GM23338 (cell line): Measurements from ENCODE around the gene PROC. TPM values are rescaled to one million over a fixed set of nuclear protein-coding genes. Genes with fewer than 3 reads are reported as not detected.
A peak's percentile ranks its signal among the peaks of the same experiment; 100 is the strongest.

ENCODE experiments used
- ATAC-seq: fragments of 200-7000 bp; cut with Tn5 transposase; 3 replicates; pipeline ENCODE4 v1.9.1; 2020
- DNase-seq: peaks from one replicate; pipeline ENCODE4 v3.0.0-alpha.2; 2015; ENCODE audit warnings: low spot score
- H2AFZ ChIP-seq: fragments of 200-600 bp; sonication (generic); 2 replicates; pipeline ENCODE4 v1.8.0; 2016; ENCODE audit warnings: antibody characterized with exemption, mild to moderate bottlenecking, moderate library complexity
- H3F3A ChIP-seq: fragments of 200-600 bp; sonication (generic); replicated peaks from 2 replicates; pipeline ENCODE4 v1.8.0; 2017; ENCODE audit warnings: antibody characterized with exemption, mixed run types, low read depth
- H3K27ac ChIP-seq: fragments of 200-600 bp; sonication (generic); 2 replicates; pipeline ENCODE4 v1.6.1; 2016; ENCODE audit warnings: low read depth
- H3K27me3 ChIP-seq: fragments of 200-600 bp; sonication (generic); 2 replicates; pipeline ENCODE4 v1.8.0; 2016; ENCODE audit warnings: mild to moderate bottlenecking, mixed run types, moderate library complexity; ENCODE audit not compliant: insufficient read depth
- H3K36me3 ChIP-seq: fragments of 200-600 bp; sonication (generic); 2 replicates; pipeline ENCODE4 v1.8.0; 2016; ENCODE audit warnings: mild to moderate bottlenecking; ENCODE audit not compliant: insufficient read depth
- H3K4me1 ChIP-seq: fragments of 200-600 bp; sonication (generic); 2 replicates; pipeline ENCODE4 v1.8.0; 2016; ENCODE audit warnings: mild to moderate bottlenecking, moderate library complexity; ENCODE audit not compliant: insufficient read depth
- H3K4me2 ChIP-seq: fragments of 200-600 bp; sonication (generic); 2 replicates; pipeline ENCODE4 v1.7.1; 2017; ENCODE audit warnings: mixed run types
- H3K4me3 ChIP-seq: fragments of 200-600 bp; sonication (generic); 2 replicates; pipeline ENCODE4 v1.6.1; 2016; ENCODE audit warnings: mixed run types
- H3K79me2 ChIP-seq: fragments of 200-600 bp; sonication (generic); replicated peaks from 2 replicates; pipeline ENCODE4 v1.8.0; 2017; ENCODE audit warnings: mild to moderate bottlenecking; ENCODE audit not compliant: insufficient read depth
- H3K9me2 ChIP-seq: fragments of 200-600 bp; sonication (generic); 2 replicates; pipeline ENCODE4 v1.8.0; 2017; ENCODE audit not compliant: insufficient read depth
- H4K20me1 ChIP-seq: fragments of 200-600 bp; sonication (generic); replicated peaks from 2 replicates; pipeline ENCODE4 v1.8.0; 2017; ENCODE audit warnings: mild to moderate bottlenecking; ENCODE audit not compliant: insufficient read depth
- H3K27ac Mint-ChIP-seq: 2 replicates; pipeline ENCODE4 v1.8.0; 2020; ENCODE audit warnings: inconsistent platforms, mild to moderate bottlenecking, moderate library complexity, mixed read lengths
- H3K27me3 Mint-ChIP-seq: 3 replicates; pipeline ENCODE4 v1.8.0; 2022; ENCODE audit warnings: low read depth, mild to moderate bottlenecking, moderate library complexity, mixed read lengths, inconsistent platforms; ENCODE audit not compliant: insufficient read depth, poor library complexity
- H3K36me3 Mint-ChIP-seq: 3 replicates; pipeline ENCODE4 v1.8.0; 2021; ENCODE audit warnings: low read depth, mild to moderate bottlenecking, inconsistent platforms, moderate library complexity, mixed read lengths
- H3K4me1 Mint-ChIP-seq: 3 replicates; pipeline ENCODE4 v1.8.0; 2020; ENCODE audit warnings: mild to moderate bottlenecking, inconsistent platforms, mixed read lengths
- H3K4me3 Mint-ChIP-seq: 3 replicates; pipeline ENCODE4 v1.8.0; 2021; ENCODE audit warnings: moderate library complexity, mild to moderate bottlenecking, inconsistent platforms, mixed read lengths
- H3K9me3 Mint-ChIP-seq: 3 replicates; pipeline ENCODE4 v1.8.0; 2020; ENCODE audit warnings: moderate library complexity, mild to moderate bottlenecking, inconsistent platforms, mixed read lengths
- CREB1 ChIP-seq: fragments of 250-450 bp; sonication (Bioruptor Pico); IDR thresholded peaks from 2 replicates; pipeline ENCODE4 v1.5.0; 2020; ENCODE audit warnings: low read depth, mild to moderate bottlenecking, moderate library complexity
- CTCF ChIP-seq, 2 experiments: fragments of 200-600 bp in 1 of 2; sonication (generic) in 1 of 2; conservative IDR thresholded peaks; 2 replicates each; pipeline versions ENCODE4 v1.5.1 to v1.6.1; 2016 to 2017; ENCODE audit warnings: antibody characterized with exemption in 2 of 2, low read depth in 2 of 2, mild to moderate bottlenecking in 2 of 2, moderate library complexity in 1 of 2
- EZH2 ChIP-seq: fragments of 200-600 bp; sonication (generic); IDR thresholded peaks from one replicate; pipeline ENCODE4 v1.8.0; 2017; ENCODE audit warnings: antibody characterized with exemption, mild to moderate bottlenecking, low read depth; ENCODE audit not compliant: unreplicated experiment
- EZH2phosphoT487 ChIP-seq: fragments of 200-600 bp; sonication (generic); IDR thresholded peaks from one replicate; pipeline ENCODE4 v1.8.1; 2018; ENCODE audit warnings: antibody characterized with exemption; ENCODE audit not compliant: unreplicated experiment
- JUNB ChIP-seq: IDR thresholded peaks from one replicate; pipeline ENCODE4 v1.6.1; 2016; ENCODE audit warnings: antibody characterized with exemption; ENCODE audit not compliant: unreplicated experiment
- NANOG ChIP-seq: IDR thresholded peaks from 2 replicates; pipeline ENCODE4 v1.6.1; 2016; ENCODE audit warnings: antibody characterized with exemption, borderline replicate concordance
- POLR2AphosphoS5 ChIP-seq: IDR thresholded peaks from 2 replicates; pipeline ENCODE4 v1.6.1; 2016; ENCODE audit warnings: antibody characterized with exemption, low read depth
- REST ChIP-seq: IDR thresholded peaks from one replicate; pipeline ENCODE4 v1.6.1; 2018; ENCODE audit warnings: antibody characterized with exemption; ENCODE audit not compliant: unreplicated experiment
- STAT1 ChIP-seq: IDR thresholded peaks from one replicate; pipeline ENCODE4 v1.6.1; 2016; ENCODE audit warnings: antibody characterized with exemption; ENCODE audit not compliant: unreplicated experiment
- ZNF114 ChIP-seq: fragments of 250-450 bp; sonication (Bioruptor Pico); IDR thresholded peaks from 2 replicates; pipeline ENCODE4 v1.5.0; 2020; ENCODE audit warnings: mild to moderate bottlenecking, moderate library complexity
- polyA plus RNA-seq: library from polyadenylated mRNA; unstranded; fragments of >200 nt; fragmentation: Nextera tagmentation; extraction: Ambion mirVana; gene quantifications from 2 replicates; pipeline ENCODE4 v1.2.1, GENCODE V29; 2016
- total RNA-seq: library from RNA; depleted of rRNA; stranded (reverse); fragments of >200 nt; shearing (Covaris generic); gene quantifications from 2 replicates; pipeline ENCODE4 v1.2.3, GENCODE V29; 2014

PROC gene
- total and polyA plus RNA-seq, 2 experiments from 2014 or later, result 1.7 to 2.4 TPM

- Histone ChIP-seq H3K27ac (no peak overlapping the region), H3K4me3 (peak overlapping the region; percentile 76), H3F3A (0 out of 2 replicates have a peak, but pooled peaks cover 7% of the 10 kb centered on the region), H3K79me2 (peaks cover 58% of the 10 kb centered on the region), H3K36me3 (no peaks in the 10 kb centered on the region), H4K20me1 (peaks cover 18% of the 10 kb centered on the region), H3K4me1 (peaks cover 23% of the 10 kb centered on the region), H3K9me2 (no peaks in the 10 kb centered on the region), H3K4me2 (peak overlapping the region; percentile 92), H3K27me3 (no peaks in the 10 kb centered on the region), H2AFZ (no peak overlapping the region)
- H3K4me1 Mint-ChIP-seq, result peaks cover 22% of the 10 kb centered on the region
- H3K27ac Mint-ChIP-seq, result no peak overlapping the region
- TF ChIP-seq ZNF114 (no peak), CREB1 (CRISPR knock-in tag) (no peak), EZH2phosphoT487 (no peak), EZH2 (no peak), REST (no peak), CTCF (conservative IDR thresholded peaks at IDR 0.05; ENCODE audit: low read depth in 2 of 2) (no peak), STAT1 (no peak), JUNB (no peak)
- H3K36me3 Mint-ChIP-seq, result peaks cover 6% of the 10 kb centered on the region; the same call in 2 of the 3 replicates
- no peaks in the 10 kb centered on the region for H3K9me3 Mint-ChIP-seq
- DNase-seq (no peak), ATAC-seq (no peak)
- H3K4me3 Mint-ChIP-seq, result peak overlapping the region; percentile 84
- H3K27me3 Mint-ChIP-seq, result peaks cover 3% of the 10 kb centered on the region
Measured at GRCh38 chr2:127386246-127386645, 32.0 kb upstream of the PROC start.

DNA sequence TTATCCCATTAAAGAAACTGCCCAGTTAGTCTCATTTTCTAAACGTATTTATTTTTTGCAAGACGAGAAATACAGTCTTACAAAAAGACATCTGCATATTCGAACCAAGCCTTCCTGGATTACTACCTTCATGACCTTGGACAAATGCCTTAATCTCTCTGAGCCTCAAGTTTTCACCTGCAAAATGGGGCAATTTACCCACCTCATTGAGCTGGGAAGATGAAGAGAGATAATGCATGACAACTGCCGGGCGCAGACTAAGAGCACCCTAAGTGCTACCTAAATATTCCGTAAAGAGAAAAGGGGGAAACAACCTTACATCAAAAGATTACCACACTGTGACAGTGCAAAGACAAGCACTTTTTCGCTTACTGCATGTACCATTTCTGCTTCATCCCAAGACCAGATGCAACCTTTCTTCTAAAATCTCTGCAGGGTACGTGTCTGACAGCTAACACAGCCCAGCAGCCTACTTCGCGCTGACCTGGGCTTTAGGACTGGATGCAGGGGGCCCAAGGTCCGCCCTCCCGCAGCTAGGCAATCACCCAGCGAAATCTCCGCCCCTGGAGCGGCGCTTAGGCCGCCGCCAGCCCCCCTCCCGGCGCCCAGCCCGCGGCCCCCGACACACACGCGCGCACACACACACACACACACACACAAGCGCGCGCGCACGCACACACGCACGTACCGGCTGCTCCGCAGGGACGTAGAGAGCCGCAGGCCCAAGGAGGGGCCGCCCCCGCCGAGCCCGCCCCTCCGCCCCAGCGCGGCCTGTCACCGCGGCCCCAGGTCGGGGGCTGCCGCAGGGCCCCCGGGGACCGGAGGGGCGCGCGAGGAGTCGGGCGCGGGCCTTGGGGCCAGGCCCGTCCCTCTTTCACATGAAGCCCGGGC, 31.2 kb upstream of the PROC start:
- TF ChIP-seq NANOG, result no peak
- 0 out of 2 replicates have a peak, but pooled peaks have one; percentile 2 for TF ChIP-seq POLR2AphosphoS5
- no peak for TF ChIP-seq EZH2phosphoT487
- Histone ChIP-seq H2AFZ (peak overlapping the region; percentile 88), H3K4me3 (peak overlapping the region; percentile 76), H3K27me3 (no peaks in the 10 kb centered on the region), H3K27ac (peak overlapping the region; percentile 91), H3F3A (0 out of 2 replicates have a peak, but pooled peaks cover 7% of the 10 kb centered on the region), H3K36me3 (no peaks in the 10 kb centered on the region), H3K4me2 (peak overlapping the region; percentile 92), H3K79me2 (peaks cover 50% of the 10 kb centered on the region), H3K9me2 (no peaks in the 10 kb centered on the region), H3K4me1 (peaks cover 23% of the 10 kb centered on the region), H4K20me1 (peaks cover 18% of the 10 kb centered on the region)
- ATAC-seq (peak; percentile 86), DNase-seq (peak; percentile 82)
- peak overlapping the region; percentile 84 for H3K4me3 Mint-ChIP-seq
- H3K4me1 Mint-ChIP-seq, result peaks cover 22% of the 10 kb centered on the region
- peak overlapping the region; percentile 73 for H3K27ac Mint-ChIP-seq
- peaks cover 3% of the 10 kb centered on the region for H3K27me3 Mint-ChIP-seq
- no peaks in the 10 kb centered on the region for H3K9me3 Mint-ChIP-seq
- H3K36me3 Mint-ChIP-seq, result peaks cover 6% of the 10 kb centered on the region; the same call in 2 of the 3 replicates
